T-helper 1 cell treated with Interleukin-12 subunit alpha and Interleukin-12 subunit beta and Interleukin-4 antibody, amounts not matched to agents 30 ng/mL and 1 ng/mL, for 36 hours (primary cell): ENCODE data around the gene TOMM40. TPM values are rescaled to one million over a fixed set of nuclear protein-coding genes. Genes with fewer than 3 reads are reported as not detected.
"Not testable (repeated sequence)": the region's sequence is repeated elsewhere in the genome, so short reads cannot be mapped to it uniquely, and the experiment has no call there.

Source experiments
- intact Hi-C: fragments of 100-400 bp; cut with micrococcal nuclease; formaldehyde crosslinking; loops from one replicate; pipeline ENCODE4 v1.15.1; 2024
- total RNA-seq: library from RNA; stranded (reverse); gene quantifications from 2 replicates; pipeline ENCODE4 v1.2.3, GENCODE V29; 2022

The TOMM40 gene
- total RNA-seq, 1 donor from 2014 or later = 81.6 TPM

DNA sequence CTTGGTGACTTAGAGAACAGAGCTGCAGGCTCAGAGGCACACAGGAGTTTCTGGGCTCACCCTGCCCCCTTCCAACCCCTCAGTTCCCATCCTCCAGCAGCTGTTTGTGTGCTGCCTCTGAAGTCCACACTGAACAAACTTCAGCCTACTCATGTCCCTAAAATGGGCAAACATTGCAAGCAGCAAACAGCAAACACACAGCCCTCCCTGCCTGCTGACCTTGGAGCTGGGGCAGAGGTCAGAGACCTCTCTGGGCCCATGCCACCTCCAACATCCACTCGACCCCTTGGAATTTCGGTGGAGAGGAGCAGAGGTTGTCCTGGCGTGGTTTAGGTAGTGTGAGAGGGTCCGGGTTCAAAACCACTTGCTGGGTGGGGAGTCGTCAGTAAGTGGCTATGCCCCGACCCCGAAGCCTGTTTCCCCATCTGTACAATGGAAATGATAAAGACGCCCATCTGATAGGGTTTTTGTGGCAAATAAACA lies 33.2 kb downstream of the TOMM40 start:
- intact Hi-C loops = no loop called here

GRCh38 chr19:44925114-44925891 lies 34.2 kb downstream of the TOMM40 start:
- intact Hi-C loops = no loop called here

DNA sequence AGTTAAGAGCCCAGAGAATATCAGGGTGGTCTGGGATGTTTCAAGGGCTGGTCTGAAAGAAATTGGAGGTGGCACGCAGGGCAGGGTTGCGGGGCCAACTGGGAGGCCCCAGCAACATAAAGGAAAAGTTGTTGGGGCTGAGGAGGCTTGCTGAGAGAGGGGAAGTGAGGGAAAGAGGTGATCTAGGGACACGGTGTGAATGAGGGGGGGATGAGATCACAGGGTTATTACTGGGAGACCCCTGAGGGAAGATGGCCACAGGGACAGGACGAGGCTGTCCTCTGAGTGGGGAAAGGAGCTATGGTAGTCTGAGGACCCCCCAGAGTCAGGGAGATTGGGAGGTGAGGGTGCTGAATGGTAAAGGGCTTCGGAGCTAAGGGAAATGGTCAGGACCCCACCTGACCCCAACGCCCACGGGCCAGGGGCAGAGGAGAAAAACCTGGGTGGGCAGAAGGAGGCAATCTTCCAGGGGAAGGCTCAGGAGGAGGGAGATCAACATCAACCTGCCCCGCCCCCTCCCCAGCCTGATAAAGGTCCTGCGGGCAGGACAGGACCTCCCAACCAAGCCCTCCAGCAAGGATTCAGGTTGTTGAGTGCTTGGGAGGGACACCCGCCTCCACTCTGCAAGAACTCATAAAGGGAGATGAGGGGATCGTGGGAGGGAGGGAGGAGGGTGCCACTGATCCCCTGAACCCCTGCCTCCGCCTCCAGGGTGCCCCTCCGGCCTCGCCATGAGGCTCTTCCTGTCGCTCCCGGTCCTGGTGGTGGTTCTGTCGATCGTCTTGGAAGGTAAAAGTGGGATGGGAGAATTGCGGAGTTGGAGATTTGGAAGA lies 35.4 kb downstream of the TOMM40 start:
- intact Hi-C loops = not testable (repeated sequence)

- intact Hi-C loops = no loop called here
Measured at GRCh38 chr19:44927746-44928145, 36.7 kb downstream of the TOMM40 start.

GRCh38 chr19:44930088-44930487 lies 39.0 kb downstream of the TOMM40 start:
- intact Hi-C loops = no loop called here

DNA sequence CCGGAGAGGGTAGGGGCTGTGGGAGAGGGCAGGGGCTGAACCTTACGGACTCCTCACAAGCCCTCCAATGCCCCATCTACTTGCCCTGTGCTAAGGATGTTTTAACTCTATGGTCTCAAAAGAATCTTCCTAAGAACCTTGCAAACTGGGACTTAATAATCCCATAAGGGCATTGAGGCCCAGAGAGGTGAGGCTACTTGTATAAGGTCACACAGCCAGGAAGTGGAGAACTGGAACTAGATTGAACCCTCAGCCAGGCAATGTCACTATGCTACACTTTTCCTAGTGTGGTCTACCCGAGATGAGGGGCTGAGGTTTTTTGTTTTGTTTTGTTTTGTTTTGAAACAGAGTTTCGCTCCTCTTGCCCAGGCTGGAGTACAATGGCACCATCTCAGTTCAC lies 40.5 kb downstream of the TOMM40 start:
- intact Hi-C loops = no loop called here

DNA sequence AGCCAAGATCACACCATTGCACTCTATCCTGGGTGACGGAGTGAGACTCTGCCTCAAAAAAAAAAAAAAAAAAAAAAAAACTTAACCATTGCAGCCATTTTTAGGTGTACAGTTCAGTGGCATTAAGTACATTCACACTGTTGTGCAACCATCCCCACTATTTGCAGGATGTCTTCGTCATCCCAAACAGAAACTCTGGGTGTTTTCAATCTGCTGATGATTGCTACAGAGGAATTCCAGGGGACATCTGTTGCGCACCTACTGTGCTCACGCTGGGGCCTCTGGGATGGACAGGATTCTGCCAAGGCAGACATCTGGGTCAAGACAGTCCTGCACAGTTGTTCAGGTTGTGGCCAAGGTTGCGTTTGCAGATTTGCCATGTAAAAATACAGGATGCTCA lies 48.6 kb downstream of the TOMM40 start:
- intact Hi-C loops = no loop called here

DNA sequence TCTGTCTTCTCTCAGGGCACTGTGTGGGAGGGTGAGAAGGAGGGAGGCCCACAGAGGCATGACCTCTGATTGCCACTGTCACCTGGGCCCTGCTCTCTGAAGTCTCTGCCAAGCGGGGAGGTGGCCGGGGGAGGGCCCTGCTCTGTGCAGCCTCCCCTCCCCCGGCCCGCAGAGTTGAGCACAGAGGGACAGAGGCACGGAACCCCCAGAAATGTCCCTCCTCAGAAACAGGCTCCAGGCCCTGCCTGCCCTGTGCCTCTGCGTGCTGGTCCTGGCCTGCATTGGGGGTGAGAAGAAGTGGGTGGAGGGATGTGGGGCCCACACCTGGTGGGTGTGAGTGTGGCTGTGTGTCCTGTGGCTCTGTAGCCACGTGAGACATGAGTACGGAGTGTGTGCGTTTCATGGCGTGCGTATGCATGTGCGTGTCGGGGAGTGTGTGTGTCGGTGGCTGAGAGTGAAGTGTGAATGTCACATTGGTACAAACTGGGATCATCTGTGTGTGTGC lies 51.1 kb downstream of the TOMM40 start, which contains the start of gene APOC4:
Gene APOC4, plus strand, starts transcription at position 171 of the 505 bp plus-strand sequence. Its CDS starts 41 bp downstream, at position 212.
- intact Hi-C loops = no loop called here

GRCh38 chr19:44943801-44944249 lies 52.8 kb downstream of the TOMM40 start:
- intact Hi-C loops = no loop called here

DNA sequence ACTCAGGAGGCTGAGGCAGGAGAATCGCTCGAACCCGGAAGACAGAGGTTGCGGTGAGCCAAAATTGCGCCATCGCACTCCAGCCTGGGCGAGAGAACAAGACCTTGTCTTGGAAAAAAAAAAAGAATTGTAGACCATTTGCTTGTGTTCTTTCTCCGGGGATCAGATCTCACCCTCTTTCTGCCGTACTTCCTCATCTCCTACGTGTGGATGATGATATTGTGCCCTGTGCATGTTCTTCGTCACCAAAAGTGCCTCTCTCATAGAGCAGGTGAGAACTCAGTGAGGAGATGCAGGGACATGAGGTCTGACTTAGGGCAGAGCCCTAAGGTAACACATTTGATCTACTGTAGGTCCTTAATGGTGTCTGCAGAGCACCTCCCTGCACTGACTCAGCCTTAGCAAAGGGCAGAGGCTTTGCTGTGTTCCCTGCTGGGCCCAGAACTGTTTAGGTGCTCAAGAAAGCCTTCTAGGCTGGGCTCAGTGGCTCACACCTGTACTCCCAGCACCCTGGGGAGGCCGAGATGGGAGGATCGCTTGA lies 56.1 kb downstream of the TOMM40 start:
- intact Hi-C loops = no loop called here

DNA sequence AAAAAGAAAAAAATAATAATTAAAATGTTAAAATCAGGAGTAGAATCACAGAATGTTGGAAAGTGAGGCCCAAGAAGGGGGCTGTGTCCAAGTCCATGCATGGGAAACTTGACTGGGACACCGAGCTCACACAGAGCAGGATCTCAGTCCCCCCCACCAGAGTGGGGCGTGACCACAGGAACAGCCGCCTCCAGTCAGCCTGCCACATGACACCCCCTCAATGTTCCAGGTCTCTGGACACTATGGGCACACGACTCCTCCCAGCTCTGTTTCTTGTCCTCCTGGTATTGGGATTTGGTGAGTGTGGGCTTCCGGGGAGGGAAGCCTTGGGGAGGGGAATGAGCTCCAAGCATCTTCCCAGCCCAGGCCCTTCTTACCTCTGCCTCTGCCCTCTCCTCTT lies 57.2 kb downstream of the TOMM40 start:
- intact Hi-C loops = no loop called here

GRCh38 chr19:44948763-44949374 lies 57.8 kb downstream of the TOMM40 start:
- intact Hi-C loops = no loop called here

GRCh38 chr19:44949550-44949949 lies 58.5 kb downstream of the TOMM40 start:
- intact Hi-C loops = no loop called here

GRCh38 chr19:44951179-44952159 lies 60.4 kb downstream of the TOMM40 start:
- intact Hi-C loops = loop anchor here (1.0 to 5.0 kb wide), 7 partner anchors 36 to 381 kb away; no protein-coding TSS in a partner anchor

Other genes with a start within 250 kb of the TOMM40 start
- gene PVR, start 247.3 kb upstream of the TOMM40 start, total RNA-seq = 5.3 and 5.7 TPM in 2 replicates
- gene CEACAM19, start 219.8 kb upstream of the TOMM40 start, total RNA-seq = 0.37 and 0.78 TPM in 2 replicates
- gene CEACAM16, start 192.1 kb upstream of the TOMM40 start, total RNA-seq = not detected in 2 replicates
- 195 and 197 TPM in 2 replicates for gene BCL3, start 142.5 kb upstream of the TOMM40 start, total RNA-seq
- not detected in 2 replicates for gene CBLC, start 113.4 kb upstream of the TOMM40 start, total RNA-seq
- gene BCAM, start 82.2 kb upstream of the TOMM40 start, total RNA-seq = not detected in 2 replicates
- gene NECTIN2, start 45.0 kb upstream of the TOMM40 start, total RNA-seq = 0.34 TPM in 1 of 2 replicates, not detected in the other
- 0.37 and 0.39 TPM in 2 replicates for gene APOE, start 14.5 kb downstream of the TOMM40 start, total RNA-seq
- 2.1 TPM in 1 of 2 replicates, not detected in the other for gene APOC1, start 23.4 kb downstream of the TOMM40 start, total RNA-seq
- not detected in 2 replicates for gene APOC4, start 51.0 kb downstream of the TOMM40 start, total RNA-seq
- gene APOC2, start 54.8 kb downstream of the TOMM40 start, total RNA-seq = not detected in 2 replicates
- 93.8 and 98.0 TPM in 2 replicates for gene CLPTM1, start 64.1 kb downstream of the TOMM40 start, total RNA-seq
- gene RELB, start 110.2 kb downstream of the TOMM40 start, total RNA-seq = 111 TPM in 2 replicates
- 84.7 and 99.9 TPM in 2 replicates for gene CLASRP, start 147.8 kb downstream of the TOMM40 start, total RNA-seq
- 1.8 and 2.3 TPM in 2 replicates for gene ZNF296, start 185.2 kb downstream of the TOMM40 start, total RNA-seq
- 31.2 and 35.2 TPM in 2 replicates for gene GEMIN7, start 188.0 kb downstream of the TOMM40 start, total RNA-seq
- 19.2 and 21.5 TPM in 2 replicates for gene PPP1R37, start 201.9 kb downstream of the TOMM40 start, total RNA-seq